ENCODE data around the gene TNN. TPM values are rescaled to one million over a fixed set of nuclear protein-coding genes. Genes with fewer than 3 reads are reported as not detected.
A peak's percentile ranks its signal among the peaks of the same experiment; 100 is the strongest.

TNN gene
- total RNA-seq, 1 experiment from 2014 or later: 0.11 TPM

DNA sequence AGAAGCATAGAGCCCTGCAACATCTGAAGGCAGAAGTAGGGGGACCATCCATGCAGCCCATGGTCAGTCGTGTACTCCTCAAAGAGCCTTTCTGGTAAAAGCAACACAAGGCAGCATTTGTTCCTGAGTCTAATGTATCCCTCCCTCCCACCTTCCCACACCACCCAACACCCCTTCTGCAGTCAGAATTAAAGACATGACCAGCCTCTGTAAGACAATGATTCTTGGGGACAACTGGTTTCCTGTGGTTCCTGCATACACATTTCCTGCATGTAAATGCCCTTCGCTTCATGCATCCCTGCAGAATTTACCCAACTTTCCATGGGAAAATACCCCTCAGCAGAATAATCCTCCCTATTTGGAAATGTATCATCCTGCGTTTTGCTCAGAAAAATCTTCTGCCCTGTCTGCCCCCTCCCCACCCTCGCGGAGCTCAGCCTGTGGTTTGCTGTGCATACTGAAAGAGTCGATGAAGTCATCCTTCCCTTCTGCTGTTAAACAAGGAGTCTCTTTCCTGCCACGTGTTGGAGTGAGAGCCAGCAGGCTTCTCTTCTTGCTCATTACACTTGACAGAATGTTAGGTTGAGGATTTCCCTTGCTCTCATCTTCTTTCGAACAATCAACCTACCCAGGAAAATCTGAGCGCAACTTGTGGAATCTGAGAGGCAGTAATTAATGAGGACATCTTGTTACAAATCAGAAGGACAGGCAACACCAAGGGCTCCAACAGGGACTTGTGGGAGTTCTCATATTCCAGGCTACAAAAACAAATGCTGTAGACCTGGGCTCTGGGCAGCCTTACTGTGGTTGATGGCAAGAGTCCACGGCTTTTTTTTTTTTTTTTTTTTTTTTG, 4.7 kb downstream of the TNN start:
- no peak overlapping the region for H2BK5ac ChIP-seq (ENCODE audit: insufficient read length, low read length)
- peak; percentile 44 for DNase-seq
- H3K4me1 ChIP-seq (ENCODE audit: insufficient read depth, low read length): peaks cover 14% of the 10 kb centered on the region; the same call in 1 of the 2 replicates
- H3T11ph ChIP-seq (ENCODE audit: low read length): no peak overlapping the region
- no peaks in the 10 kb centered on the region; the same call in 1 of the 2 replicates for H3K27me3 ChIP-seq (ENCODE audit: insufficient read depth, low read length)
- H2BK20ac ChIP-seq (ENCODE audit: low read depth, low read length, poor library complexity, severe bottlenecking): no peak overlapping the region
- no peak overlapping the region for H3K14ac ChIP-seq (ENCODE audit: insufficient read depth, low read length)
- no peaks in the 10 kb centered on the region for H3K23me2 ChIP-seq (ENCODE audit: insufficient read length, low read depth, low read length, poor library complexity, severe bottlenecking)
- peak overlapping the region in 2 of 3 experiments; percentile 18 to 85; a peak in 4 of 7 replicates for H3K27ac Mint-ChIP-seq
- no peak overlapping the region for H3K9ac ChIP-seq (ENCODE audit: extremely low read depth, insufficient read length, low read length)
- H3K18ac ChIP-seq (ENCODE audit: insufficient read length, low read depth, low read length): no peak overlapping the region
- H2BK120ac ChIP-seq (ENCODE audit: low read depth, low read length, poor library complexity, severe bottlenecking): no peak overlapping the region
- H2AFZ ChIP-seq (ENCODE audit: low read length): no peak overlapping the region
- no peaks in the 10 kb centered on the region for H3K79me1 ChIP-seq (ENCODE audit: insufficient read depth, low read depth, low read length, poor library complexity, severe bottlenecking)
- no peak overlapping the region for H3K4ac ChIP-seq (ENCODE audit: low read depth, low read length)
- TF ChIP-seq, protein P1, sequence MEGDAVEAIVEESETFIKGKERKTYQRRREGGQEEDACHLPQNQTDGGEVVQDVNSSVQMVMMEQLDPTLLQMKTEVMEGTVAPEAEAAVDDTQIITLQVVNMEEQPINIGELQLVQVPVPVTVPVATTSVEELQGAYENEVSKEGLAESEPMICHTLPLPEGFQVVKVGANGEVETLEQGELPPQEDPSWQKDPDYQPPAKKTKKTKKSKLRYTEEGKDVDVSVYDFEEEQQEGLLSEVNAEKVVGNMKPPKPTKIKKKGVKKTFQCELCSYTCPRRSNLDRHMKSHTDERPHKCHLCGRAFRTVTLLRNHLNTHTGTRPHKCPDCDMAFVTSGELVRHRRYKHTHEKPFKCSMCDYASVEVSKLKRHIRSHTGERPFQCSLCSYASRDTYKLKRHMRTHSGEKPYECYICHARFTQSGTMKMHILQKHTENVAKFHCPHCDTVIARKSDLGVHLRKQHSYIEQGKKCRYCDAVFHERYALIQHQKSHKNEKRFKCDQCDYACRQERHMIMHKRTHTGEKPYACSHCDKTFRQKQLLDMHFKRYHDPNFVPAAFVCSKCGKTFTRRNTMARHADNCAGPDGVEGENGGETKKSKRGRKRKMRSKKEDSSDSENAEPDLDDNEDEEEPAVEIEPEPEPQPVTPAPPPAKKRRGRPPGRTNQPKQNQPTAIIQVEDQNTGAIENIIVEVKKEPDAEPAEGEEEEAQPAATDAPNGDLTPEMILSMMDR (conservative IDR thresholded peaks at IDR 0.05): no peak
- H4K20me1 ChIP-seq (ENCODE audit: control insufficient read depth, insufficient read depth, insufficient read length): no peaks in the 10 kb centered on the region
- H3K27me3 Mint-ChIP-seq (ENCODE audit: low read depth): peaks cover 3% of the 10 kb centered on the region
- no peak overlapping the region for H4K8ac ChIP-seq (replicated peaks; ENCODE audit: insufficient read length, low read depth, low read length)
- no peak overlapping the region for H4K5ac ChIP-seq (ENCODE audit: insufficient read length, low read depth, low read length)
- H3K4me3 Mint-ChIP-seq: peak overlapping the region in 1 of 2 experiments; percentile 13; a peak in 1 of 5 replicates
- H3K4me1 Mint-ChIP-seq: peaks cover 43 to 44% of the 10 kb centered on the region in 2 experiments
- no peak overlapping the region for H4K91ac ChIP-seq (ENCODE audit: insufficient read length, low read depth, low read length)
- H3K27ac ChIP-seq (ENCODE audit: insufficient read length, low read depth, low read length): no peak overlapping the region
- no peak overlapping the region for H3K56ac ChIP-seq (ENCODE audit: insufficient read length, low read depth, low read length)
- H3K4me2 ChIP-seq (ENCODE audit: insufficient read depth, insufficient read length, low read length): peak overlapping the region; percentile 2
- H2BK15ac ChIP-seq (ENCODE audit: low read depth, low read length): no peak overlapping the region
- H2AK5ac ChIP-seq (ENCODE audit: insufficient read length, low read length): no peak overlapping the region
- no CpG with 5 or more reads among the region's 10 CpGs for WGBS (ENCODE audit: extremely low coverage, insufficient read length, low lambda C conversion rate)
- no peaks in the 10 kb centered on the region for H3K36me3 Mint-ChIP-seq (ENCODE audit: insufficient read depth in 1 of 3, low read depth in 3 of 3)
- no peaks in the 10 kb centered on the region for H3K9me3 ChIP-seq (ENCODE audit: control insufficient read depth, low read depth, low read length)
- H3K23ac ChIP-seq (ENCODE audit: insufficient read length, low read depth, low read length): no peak overlapping the region
- no peaks in the 10 kb centered on the region for H3K9me3 Mint-ChIP-seq
- no peaks in the 10 kb centered on the region for H3K79me2 ChIP-seq (ENCODE audit: insufficient read depth, low read length)
- no peak overlapping the region for H2BK12ac ChIP-seq (ENCODE audit: insufficient read length, low read depth, low read length)
